ENCODE data around the gene CEBPE. TPM values are rescaled to one million over a fixed set of nuclear protein-coding genes. Genes with fewer than 3 reads are reported as not detected.

CEBPE gene
- not detected for total RNA-seq

- peak within 1 kb of the TSS in 1 of 4 donors; percentile 1 for H3K27ac ChIP-seq
- no peaks in the 10 kb centered on the region for H3K9me3 ChIP-seq
- no peak within 1 kb of the TSS for H3K4me3 ChIP-seq
- peaks cover 0 to 8% of the 10 kb centered on the region in 2 donors for H3K27me3 ChIP-seq
- no peaks in the 10 kb centered on the region for H3K36me3 ChIP-seq
- WGBS, 2 donors, result 51 to 53% methylated on average over 24 to 31 of the region's 32 CpGs
- no peak for DNase-seq (ENCODE audit: low spot score in 2 of 2)
- TF ChIP-seq CTCF (IDR thresholded peaks at IDR 0.05), result no peak
- TF ChIP-seq POLR2A (IDR thresholded peaks at IDR 0.05), result no peak
- no peak for TF ChIP-seq EP300 (IDR thresholded peaks at IDR 0.05)
- peaks cover 0 to 16% (median 3%) of the 10 kb centered on the region in 4 donors for H3K4me1 ChIP-seq
Observed at GRCh38 chr14:23118506-23119362, at the start of gene CEBPE. Gene CEBPE, minus strand, starts transcription at chr14:23119255. Its CDS starts 164 bp downstream, at chr14:23119091.

GRCh38 chr14:23168246-23168645 is 49.2 kb upstream of the CEBPE start:
- no peak overlapping the region for H3K4me3 ChIP-seq
- no peak for TF ChIP-seq POLR2A (IDR thresholded peaks at IDR 0.05)
- no peak for TF ChIP-seq EP300 (IDR thresholded peaks at IDR 0.05)
- no peak for TF ChIP-seq CTCF (IDR thresholded peaks at IDR 0.05)
- WGBS, 2 donors, result 36 to 42% methylated on average over 2 of the region's 2 CpGs
- no peak for DNase-seq (ENCODE audit: low spot score in 2 of 2)
- H3K27me3 ChIP-seq, result peaks cover 0 to 4% of the 10 kb centered on the region in 2 donors
- no peaks in the 10 kb centered on the region for H3K36me3 ChIP-seq
- H3K27ac ChIP-seq, result peak overlapping the region in 1 of 4 donors; percentile 29
- H3K9me3 ChIP-seq, result no peaks in the 10 kb centered on the region
- peaks cover 0 to 18% (median 5%) of the 10 kb centered on the region in 4 donors for H3K4me1 ChIP-seq

- 64 to 72% methylated on average over 9 of the region's 9 CpGs for WGBS, 2 donors
- TF ChIP-seq POLR2A (IDR thresholded peaks at IDR 0.05), result no peak
- no peak for TF ChIP-seq CTCF (IDR thresholded peaks at IDR 0.05)
- TF ChIP-seq EP300 (IDR thresholded peaks at IDR 0.05), result no peak
- DNase-seq (ENCODE audit: low spot score in 2 of 2), result no peak
- H3K4me1 ChIP-seq, result peaks cover 0 to 18% (median 5%) of the 10 kb centered on the region in 4 donors
- H3K27me3 ChIP-seq, result peaks cover 0 to under 1% of the 10 kb centered on the region in 2 donors
- no peak overlapping the region for H3K27ac ChIP-seq
- H3K4me3 ChIP-seq, result no peak overlapping the region
- H3K36me3 ChIP-seq, result no peaks in the 10 kb centered on the region
- no peaks in the 10 kb centered on the region for H3K9me3 ChIP-seq
Observed at GRCh38 chr14:23167116-23167847, 48.2 kb upstream of the CEBPE start.

- TF ChIP-seq POLR2A (IDR thresholded peaks at IDR 0.05) (no peak), EP300 (IDR thresholded peaks at IDR 0.05) (no peak), CTCF (IDR thresholded peaks at IDR 0.05) (no peak)
- no peaks in the 10 kb centered on the region for H3K36me3 ChIP-seq
- 94 to 96% methylated on average over 5 of the region's 5 CpGs for WGBS, 2 donors
- no peak overlapping the region for H3K27ac ChIP-seq
- H3K27me3 ChIP-seq, result no peaks in the 10 kb centered on the region
- peaks cover 0 to 26% (median 8%) of the 10 kb centered on the region in 4 donors for H3K4me1 ChIP-seq
- no peaks in the 10 kb centered on the region for H3K9me3 ChIP-seq
- H3K4me3 ChIP-seq, result no peak overlapping the region
- no peak for DNase-seq (ENCODE audit: low spot score in 2 of 2)
Observed at GRCh38 chr14:23164949-23165348, 45.9 kb upstream of the CEBPE start.

- Histone ChIP-seq H3K4me3 (no peak overlapping the region), H3K9me3 (no peaks in the 10 kb centered on the region), H3K27ac (no peak overlapping the region), H3K27me3 (no peaks in the 10 kb centered on the region), H3K4me1 (peaks cover 0 to 26% (median 8%) of the 10 kb centered on the region in 4 donors), H3K36me3 (no peaks in the 10 kb centered on the region)
- WGBS, 2 donors, result 84 to 90% methylated on average over 2 of the region's 2 CpGs
- DNase-seq (ENCODE audit: low spot score in 2 of 2), result no peak
- TF ChIP-seq CTCF (IDR thresholded peaks at IDR 0.05) (no peak), EP300 (IDR thresholded peaks at IDR 0.05) (no peak), POLR2A (IDR thresholded peaks at IDR 0.05) (no peak)
Observed at GRCh38 chr14:23164250-23164649, 45.2 kb upstream of the CEBPE start.
